ENCODE results near the gene DNAJB1. TPM values are rescaled to one million over a fixed set of nuclear protein-coding genes. Genes with fewer than 3 reads are reported as not detected.

DNAJB1 gene
- total RNA-seq, 1 donor from 2014 or later: 45.7 TPM

- Mint-ChIP-seq H3K27ac (ENCODE audit: unreplicated experiment) (no peak overlapping the region), H3K4me1 (ENCODE audit: unreplicated experiment) (peaks cover 20% of the 10 kb centered on the region), H3K4me3 (ENCODE audit: unreplicated experiment) (peak overlapping the region; percentile 73), H3K36me3 (ENCODE audit: low read depth, unreplicated experiment) (peaks cover 11% of the 10 kb centered on the region), H3K9me3 (ENCODE audit: unreplicated experiment) (no peaks in the 10 kb centered on the region), H3K27me3 (ENCODE audit: unreplicated experiment) (peaks cover 5% of the 10 kb centered on the region)
- no peak for DNase-seq (ENCODE audit: low spot score)
- no peak for TF ChIP-seq CTCF (IDR thresholded peaks at IDR 0.05; ENCODE audit: unreplicated experiment)
Measured at GRCh38 chr19:14497228-14497921, 20.8 kb downstream of the DNAJB1 start.

GRCh38 chr19:14496834-14497227 is 21.4 kb downstream of the DNAJB1 start:
- DNase-seq (ENCODE audit: low spot score): no peak
- no peaks in the 10 kb centered on the region for H3K9me3 Mint-ChIP-seq (ENCODE audit: unreplicated experiment)
- H3K27me3 Mint-ChIP-seq (ENCODE audit: unreplicated experiment): peaks cover 5% of the 10 kb centered on the region
- H3K36me3 Mint-ChIP-seq (ENCODE audit: low read depth, unreplicated experiment): peaks cover 11% of the 10 kb centered on the region
- peak overlapping the region; percentile 73 for H3K4me3 Mint-ChIP-seq (ENCODE audit: unreplicated experiment)
- H3K27ac Mint-ChIP-seq (ENCODE audit: unreplicated experiment): no peak overlapping the region
- TF ChIP-seq CTCF (IDR thresholded peaks at IDR 0.05; ENCODE audit: unreplicated experiment): no peak
- H3K4me1 Mint-ChIP-seq (ENCODE audit: unreplicated experiment): peaks cover 20% of the 10 kb centered on the region

DNA sequence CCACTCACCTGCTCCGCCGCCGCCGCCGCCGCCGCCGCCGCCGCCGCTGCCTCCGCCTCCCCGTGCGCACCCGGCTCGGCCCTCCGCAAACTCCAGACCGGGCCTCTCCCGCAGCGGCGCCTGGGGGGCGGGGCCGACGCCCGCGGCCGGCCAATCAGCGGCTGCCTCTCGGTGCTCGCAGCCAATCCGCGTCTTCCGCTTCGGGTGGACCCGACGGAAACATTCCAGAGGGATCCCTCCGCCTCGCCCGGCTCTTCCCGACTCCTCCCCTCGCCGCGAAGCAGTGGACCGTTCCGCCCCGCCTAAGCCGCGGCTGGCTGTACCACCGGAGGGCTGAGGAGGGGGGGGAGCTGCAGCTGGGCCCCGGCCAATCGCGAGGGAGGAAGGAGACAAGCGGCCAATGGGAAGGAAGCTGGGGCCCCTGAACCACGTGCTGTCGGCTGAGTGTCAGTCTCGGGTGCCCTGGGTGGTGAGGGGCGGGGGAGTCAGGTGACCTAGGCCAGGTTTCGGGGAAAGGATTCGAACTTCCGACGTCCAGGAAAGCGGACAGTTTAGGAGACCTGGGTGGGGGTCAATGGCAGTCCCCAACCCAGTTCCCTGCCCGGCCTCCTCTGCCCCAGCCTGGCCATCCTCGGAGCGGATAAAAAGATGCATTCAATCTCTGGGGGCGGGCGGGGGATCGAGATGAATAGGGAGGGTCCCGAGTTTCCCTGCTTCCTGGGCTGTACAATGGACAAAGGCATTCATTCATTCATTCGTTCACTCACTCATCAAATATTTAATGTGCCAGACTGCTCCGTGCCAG is 22.0 kb downstream of the DNAJB1 start, which contains the start of gene GIPC1:
GIPC1 (minus strand) TSS at position 99 of the 805 bp plus-strand sequence. CDS start 13,151 bp downstream, outside the sequence.
- peak; percentile 98 for DNase-seq (ENCODE audit: low spot score)
- H3K4me3 Mint-ChIP-seq (ENCODE audit: unreplicated experiment): peak within 1 kb of the TSS; percentile 94
- no peak for TF ChIP-seq CTCF (IDR thresholded peaks at IDR 0.05; ENCODE audit: unreplicated experiment)
- H3K4me1 Mint-ChIP-seq (ENCODE audit: unreplicated experiment): peaks cover 20% of the 10 kb centered on the region
- H3K9me3 Mint-ChIP-seq (ENCODE audit: unreplicated experiment): no peaks in the 10 kb centered on the region
- peaks cover 5% of the 10 kb centered on the region for H3K27me3 Mint-ChIP-seq (ENCODE audit: unreplicated experiment)
- peak within 1 kb of the TSS; percentile 75 for H3K27ac Mint-ChIP-seq (ENCODE audit: unreplicated experiment)
- peaks cover 16% of the 10 kb centered on the region for H3K36me3 Mint-ChIP-seq (ENCODE audit: low read depth, unreplicated experiment)

DNA sequence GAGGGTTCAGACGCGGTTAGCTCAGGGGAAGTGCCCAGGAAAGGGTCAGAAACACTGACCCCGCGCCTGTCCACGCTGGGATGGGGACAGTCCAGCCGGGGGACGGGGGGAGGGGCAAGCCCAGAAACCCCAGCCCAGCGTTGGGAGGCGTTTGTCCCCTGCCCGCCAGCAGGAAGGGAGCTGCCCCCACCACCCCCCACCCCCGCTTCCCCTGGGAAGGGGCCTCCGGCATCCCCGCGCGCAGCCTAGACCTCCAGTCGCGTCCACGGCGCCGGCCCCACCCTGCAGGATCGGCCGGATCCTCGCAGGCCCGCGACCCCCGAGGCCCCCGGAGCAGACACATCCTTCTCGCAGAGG is 22.5 kb downstream of the DNAJB1 start:
- Mint-ChIP-seq H3K27ac (ENCODE audit: unreplicated experiment) (peak overlapping the region; percentile 75), H3K4me3 (ENCODE audit: unreplicated experiment) (peak overlapping the region; percentile 94), H3K36me3 (ENCODE audit: low read depth, unreplicated experiment) (peaks cover 16% of the 10 kb centered on the region), H3K4me1 (ENCODE audit: unreplicated experiment) (peaks cover 20% of the 10 kb centered on the region), H3K27me3 (ENCODE audit: unreplicated experiment) (peaks cover 5% of the 10 kb centered on the region), H3K9me3 (ENCODE audit: unreplicated experiment) (no peaks in the 10 kb centered on the region)
- no peak for DNase-seq (ENCODE audit: low spot score)
- no peak for TF ChIP-seq CTCF (IDR thresholded peaks at IDR 0.05; ENCODE audit: unreplicated experiment)

Measured in endothelial cell (in vitro differentiated cells).